GM19099 (cell line): ENCODE measurements around the gene NAA60.

Source experiments
- POLR2A ChIP-seq: IDR thresholded peaks from 3 replicates; pipeline ENCODE4 v1.6.1; 2011; ENCODE audit warnings: low read depth; ENCODE audit not compliant: insufficient read length; ENCODE audit errors: extremely low read depth

Gene NAA60

GRCh38 chr16:3443108-3444031 lies at the start of gene NAA60, which contains the start of gene ZNF597:
Gene NAA60 (plus strand): TSS chr16:3443680. CDS start chr16:3476228, 32,548 bp downstream.
Gene ZNF597 (minus strand): TSS chr16:3443504. CDS start chr16:3443153, 351 bp downstream.
- TF ChIP-seq POLR2A: peak; percentile 70

GRCh38 chr16:3400446-3400778 lies 43.1 kb upstream of the NAA60 start:
- no peak for TF ChIP-seq POLR2A

- TF ChIP-seq POLR2A: peak; percentile 91
These were observed 42.4 kb upstream of the NAA60 start, which contains the start of the genes ZNF174 and ZSCAN32 for GRCh38 chr16:3400779-3401688. Gene ZNF174 (plus strand): TSS chr16:3401215. CDS start chr16:3402005, 790 bp downstream. Gene ZSCAN32 (minus strand): TSS chr16:3401004. CDS start chr16:3397557, 3,447 bp downstream.

GRCh38 chr16:3401719-3402397 lies 41.6 kb upstream of the NAA60 start:
- no peak for TF ChIP-seq POLR2A

GRCh38 chr16:3408561-3409197 lies 34.8 kb upstream of the NAA60 start:
- TF ChIP-seq POLR2A: no peak

- no peak for TF ChIP-seq POLR2A
These were observed 29.6 kb upstream of the NAA60 start for GRCh38 chr16:3413730-3414379.

GRCh38 chr16:3431779-3432219 lies 11.7 kb upstream of the NAA60 start:
- TF ChIP-seq POLR2A: no peak

- TF ChIP-seq POLR2A: no peak
These were observed 9.1 kb upstream of the NAA60 start for GRCh38 chr16:3434373-3434772.

- TF ChIP-seq POLR2A: no peak
These were observed 3.8 kb upstream of the NAA60 start for GRCh38 chr16:3439637-3440036.

- peak; percentile 22 for TF ChIP-seq POLR2A
These were observed 530 bp downstream of the NAA60 start for GRCh38 chr16:3444032-3444388.

GRCh38 chr16:3454093-3454492 lies 10.6 kb downstream of the NAA60 start:
- no peak for TF ChIP-seq POLR2A

GRCh38 chr16:3454631-3455147 lies 11.2 kb downstream of the NAA60 start:
- TF ChIP-seq POLR2A: no peak

GRCh38 chr16:3457434-3458252 lies 14.2 kb downstream of the NAA60 start:
- peak; percentile 84 for TF ChIP-seq POLR2A
